ENCODE results near the gene DYNC1LI1. TPM values are rescaled to one million over a fixed set of nuclear protein-coding genes. Genes with fewer than 3 reads are reported as not detected.

DYNC1LI1 gene
- total and polyA plus RNA-seq, 2 donors (not counting 1 experiment from before 2014, with no cell fraction given): 44.1 to 49.8 TPM

DNA sequence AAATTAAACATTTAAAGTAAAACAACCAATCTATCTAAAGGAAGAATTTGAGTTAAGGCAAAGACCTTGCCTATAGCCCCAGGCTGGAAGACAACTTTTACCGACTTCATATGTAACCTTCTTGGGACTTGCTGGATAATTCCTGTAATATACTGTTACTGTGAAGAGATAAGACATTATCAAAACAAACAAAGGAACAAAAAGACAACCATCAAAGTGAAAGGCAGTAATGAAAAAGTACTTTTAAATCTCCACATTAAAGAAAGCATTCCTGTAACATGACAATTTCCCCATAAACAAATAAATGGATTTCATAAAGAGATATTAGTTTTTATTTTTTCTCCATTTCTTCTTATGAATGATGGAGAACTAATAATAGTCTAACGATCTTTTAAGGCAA is 70.4 kb downstream of the DYNC1LI1 start:
- Histone ChIP-seq H3K79me2 (ENCODE audit: control insufficient read depth, insufficient read depth, low read length) (peaks cover 16% of the 10 kb centered on the region), H3K4me3 (replicated peaks in 1 of 4; ENCODE audit: control extremely low read depth in 1 of 4, insufficient read depth in 1 of 4, low read depth in 3 of 4, low read length in 4 of 4) (peak overlapping the region in 1 of 4 experiments; percentile 42), H4K20me1 (ENCODE audit: control insufficient read depth, extremely low read depth, insufficient read depth, low read length) (no peaks in the 10 kb centered on the region), H3K9ac (ENCODE audit: insufficient read depth, low read length) (no peak overlapping the region), H3K4me1 (ENCODE audit: control insufficient read depth, extremely low read depth, insufficient read depth, low read length) (no peaks in the 10 kb centered on the region), H3K27me3 (ENCODE audit: control insufficient read depth, insufficient read depth, low read length) (no peaks in the 10 kb centered on the region), H3K36me3 (ENCODE audit: control insufficient read depth, insufficient read depth, low read length) (no peaks in the 10 kb centered on the region), H3K9me3 (ENCODE audit: control insufficient read depth, insufficient read depth, low read depth, low read length) (no peaks in the 10 kb centered on the region), H3K27ac (ENCODE audit: insufficient read depth, low read length) (no peak overlapping the region), H2AFZ (ENCODE audit: low read length) (no peak overlapping the region), H3K4me2 (ENCODE audit: extremely low read depth, insufficient read depth, low read length) (no peak overlapping the region)
- TF ChIP-seq, protein P1, sequence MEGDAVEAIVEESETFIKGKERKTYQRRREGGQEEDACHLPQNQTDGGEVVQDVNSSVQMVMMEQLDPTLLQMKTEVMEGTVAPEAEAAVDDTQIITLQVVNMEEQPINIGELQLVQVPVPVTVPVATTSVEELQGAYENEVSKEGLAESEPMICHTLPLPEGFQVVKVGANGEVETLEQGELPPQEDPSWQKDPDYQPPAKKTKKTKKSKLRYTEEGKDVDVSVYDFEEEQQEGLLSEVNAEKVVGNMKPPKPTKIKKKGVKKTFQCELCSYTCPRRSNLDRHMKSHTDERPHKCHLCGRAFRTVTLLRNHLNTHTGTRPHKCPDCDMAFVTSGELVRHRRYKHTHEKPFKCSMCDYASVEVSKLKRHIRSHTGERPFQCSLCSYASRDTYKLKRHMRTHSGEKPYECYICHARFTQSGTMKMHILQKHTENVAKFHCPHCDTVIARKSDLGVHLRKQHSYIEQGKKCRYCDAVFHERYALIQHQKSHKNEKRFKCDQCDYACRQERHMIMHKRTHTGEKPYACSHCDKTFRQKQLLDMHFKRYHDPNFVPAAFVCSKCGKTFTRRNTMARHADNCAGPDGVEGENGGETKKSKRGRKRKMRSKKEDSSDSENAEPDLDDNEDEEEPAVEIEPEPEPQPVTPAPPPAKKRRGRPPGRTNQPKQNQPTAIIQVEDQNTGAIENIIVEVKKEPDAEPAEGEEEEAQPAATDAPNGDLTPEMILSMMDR (conservative IDR thresholded peaks at IDR 0.05 in 1 of 2, IDR thresholded peaks at IDR 0.05 in 1 of 2; ENCODE audit: low read depth in 1 of 2, low read length in 2 of 2): no peak
- TF ChIP-seq EZH2 (IDR thresholded peaks at IDR 0.05; ENCODE audit: low read length, missing control alignments): no peak
- no peak for DNase-seq (ENCODE audit: low read depth in 2 of 2)

DNA sequence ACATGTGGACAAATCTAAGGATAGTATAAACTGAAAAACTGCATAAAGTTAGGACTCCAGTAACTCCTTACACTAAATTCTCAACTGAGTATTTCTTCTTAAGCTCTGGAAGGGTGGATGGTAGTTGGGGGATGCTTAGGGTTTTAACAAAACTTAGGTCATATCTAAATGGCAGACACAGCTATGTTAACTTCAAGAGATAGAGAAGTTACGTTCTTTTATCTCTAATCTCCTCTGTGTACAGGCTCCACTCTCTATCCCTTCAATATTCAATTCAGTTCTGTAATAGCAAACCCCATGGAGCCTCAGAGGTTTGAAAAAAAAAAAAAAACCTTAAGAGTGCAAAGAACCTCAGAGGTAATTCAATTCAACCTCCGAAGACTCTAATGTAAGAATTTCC is 71.1 kb downstream of the DYNC1LI1 start:
- Histone ChIP-seq H3K9me3 (ENCODE audit: control insufficient read depth, insufficient read depth, low read depth, low read length) (no peaks in the 10 kb centered on the region), H3K27me3 (ENCODE audit: control insufficient read depth, insufficient read depth, low read length) (no peaks in the 10 kb centered on the region), H3K4me1 (ENCODE audit: control insufficient read depth, extremely low read depth, insufficient read depth, low read length) (no peaks in the 10 kb centered on the region), H2AFZ (ENCODE audit: low read length) (no peak overlapping the region), H3K9ac (ENCODE audit: insufficient read depth, low read length) (no peak overlapping the region), H3K4me3 (replicated peaks in 1 of 4; ENCODE audit: control extremely low read depth in 1 of 4, insufficient read depth in 1 of 4, low read depth in 3 of 4, low read length in 4 of 4) (no peak overlapping the region), H3K36me3 (ENCODE audit: control insufficient read depth, insufficient read depth, low read length) (no peaks in the 10 kb centered on the region), H3K27ac (ENCODE audit: insufficient read depth, low read length) (no peak overlapping the region), H3K4me2 (ENCODE audit: extremely low read depth, insufficient read depth, low read length) (no peak overlapping the region), H3K79me2 (ENCODE audit: control insufficient read depth, insufficient read depth, low read length) (peaks cover 16% of the 10 kb centered on the region), H4K20me1 (ENCODE audit: control insufficient read depth, extremely low read depth, insufficient read depth, low read length) (no peaks in the 10 kb centered on the region)
- TF ChIP-seq, protein P1 (conservative IDR thresholded peaks at IDR 0.05 in 1 of 2, IDR thresholded peaks at IDR 0.05 in 1 of 2; ENCODE audit: low read depth in 1 of 2, low read length in 2 of 2): no peak
- TF ChIP-seq EZH2 (IDR thresholded peaks at IDR 0.05; ENCODE audit: low read length, missing control alignments): no peak
- DNase-seq (ENCODE audit: low read depth in 2 of 2): no peak

DNA sequence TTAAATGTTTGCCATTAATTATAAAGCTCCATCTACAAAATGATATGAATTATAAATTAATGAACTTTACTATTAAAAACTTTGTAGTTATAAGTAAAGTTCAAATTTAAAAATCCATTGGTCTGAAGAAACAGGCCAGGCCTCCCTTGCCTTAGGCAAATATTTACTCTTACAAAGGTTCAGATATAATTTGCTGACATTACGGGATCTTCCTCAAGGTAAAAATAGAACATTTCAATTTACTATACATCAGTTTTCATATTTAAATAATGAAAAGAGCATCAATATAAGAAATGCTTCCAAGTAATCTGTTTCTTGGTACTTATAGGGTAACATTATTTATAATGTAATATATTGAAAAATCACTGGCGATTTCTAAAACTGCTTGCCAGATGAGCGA is 71.7 kb downstream of the DYNC1LI1 start:
- Histone ChIP-seq H3K4me2 (ENCODE audit: extremely low read depth, insufficient read depth, low read length) (no peak overlapping the region), H4K20me1 (ENCODE audit: control insufficient read depth, extremely low read depth, insufficient read depth, low read length) (no peaks in the 10 kb centered on the region), H3K9ac (ENCODE audit: insufficient read depth, low read length) (no peak overlapping the region), H3K4me1 (ENCODE audit: control insufficient read depth, extremely low read depth, insufficient read depth, low read length) (no peaks in the 10 kb centered on the region), H3K36me3 (ENCODE audit: control insufficient read depth, insufficient read depth, low read length) (no peaks in the 10 kb centered on the region), H3K4me3 (replicated peaks in 1 of 4; ENCODE audit: control extremely low read depth in 1 of 4, insufficient read depth in 1 of 4, low read depth in 3 of 4, low read length in 4 of 4) (no peak overlapping the region), H3K27ac (ENCODE audit: insufficient read depth, low read length) (no peak overlapping the region), H3K9me3 (ENCODE audit: control insufficient read depth, insufficient read depth, low read depth, low read length) (no peaks in the 10 kb centered on the region), H3K79me2 (ENCODE audit: control insufficient read depth, insufficient read depth, low read length) (peaks cover 16% of the 10 kb centered on the region), H2AFZ (ENCODE audit: low read length) (no peak overlapping the region), H3K27me3 (ENCODE audit: control insufficient read depth, insufficient read depth, low read length) (no peaks in the 10 kb centered on the region)
- TF ChIP-seq EZH2 (IDR thresholded peaks at IDR 0.05; ENCODE audit: low read length, missing control alignments): no peak
- TF ChIP-seq, protein P1 (conservative IDR thresholded peaks at IDR 0.05 in 1 of 2, IDR thresholded peaks at IDR 0.05 in 1 of 2; ENCODE audit: low read depth in 1 of 2, low read length in 2 of 2): no peak
- no peak for DNase-seq (ENCODE audit: low read depth in 2 of 2)
